ENCODE measurements around the gene TNFSF11.
A peak's percentile ranks its signal among the peaks of the same experiment; 100 is the strongest.

TNFSF11 gene, protein sequence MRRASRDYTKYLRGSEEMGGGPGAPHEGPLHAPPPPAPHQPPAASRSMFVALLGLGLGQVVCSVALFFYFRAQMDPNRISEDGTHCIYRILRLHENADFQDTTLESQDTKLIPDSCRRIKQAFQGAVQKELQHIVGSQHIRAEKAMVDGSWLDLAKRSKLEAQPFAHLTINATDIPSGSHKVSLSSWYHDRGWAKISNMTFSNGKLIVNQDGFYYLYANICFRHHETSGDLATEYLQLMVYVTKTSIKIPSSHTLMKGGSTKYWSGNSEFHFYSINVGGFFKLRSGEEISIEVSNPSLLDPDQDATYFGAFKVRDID

DNA sequence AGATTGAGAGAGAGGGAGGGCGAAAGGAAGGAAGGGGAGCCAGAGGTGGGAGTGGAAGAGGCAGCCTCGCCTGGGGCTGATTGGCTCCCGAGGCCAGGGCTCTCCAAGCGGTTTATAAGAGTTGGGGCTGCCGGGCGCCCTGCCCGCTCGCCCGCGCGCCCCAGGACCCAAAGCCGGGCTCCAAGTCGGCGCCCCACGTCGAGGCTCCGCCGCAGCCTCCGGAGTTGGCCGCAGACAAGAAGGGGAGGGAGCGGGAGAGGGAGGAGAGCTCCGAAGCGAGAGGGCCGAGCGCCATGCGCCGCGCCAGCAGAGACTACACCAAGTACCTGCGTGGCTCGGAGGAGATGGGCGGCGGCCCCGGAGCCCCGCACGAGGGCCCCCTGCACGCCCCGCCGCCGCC is at the start of gene TNFSF11:
Gene TNFSF11 (plus strand): TSS at position 142 of the 400 bp plus-strand sequence. CDS start 152 bp downstream, at position 294.
- Histone ChIP-seq H3K79me2 (ENCODE audit: control insufficient read depth, insufficient read depth, low read length, unreplicated experiment) (no peaks in the 10 kb centered on the region), H3K27ac (ENCODE audit: low read depth, low read length) (no peak within 1 kb of the TSS), H3K4me3 (ENCODE audit: low read depth, low read length) (peak within 1 kb of the TSS; percentile 74), H3K36me3 (ENCODE audit: insufficient read depth, low read length) (no peaks in the 10 kb centered on the region), H3K4me1 (ENCODE audit: control insufficient read depth, insufficient read depth, low read length, unreplicated experiment) (peaks cover 6% of the 10 kb centered on the region), H3K27me3 (ENCODE audit: insufficient read depth, low read length) (peaks cover 65% of the 10 kb centered on the region), H2AFZ (ENCODE audit: low read length, unreplicated experiment) (peak within 1 kb of the TSS; percentile 51)

- H3K36me3 ChIP-seq (ENCODE audit: insufficient read depth, low read length), result no peaks in the 10 kb centered on the region
- peak overlapping the region; percentile 13; the same call in 1 of the 2 replicates for H3K4me3 ChIP-seq (ENCODE audit: low read depth, low read length)
- no peak overlapping the region for H2AFZ ChIP-seq (ENCODE audit: low read length, unreplicated experiment)
- peak overlapping the region; percentile 63 for H3K27ac ChIP-seq (ENCODE audit: low read depth, low read length)
- no peaks in the 10 kb centered on the region for H3K27me3 ChIP-seq (ENCODE audit: insufficient read depth, low read length)
- H3K79me2 ChIP-seq (ENCODE audit: control insufficient read depth, insufficient read depth, low read length, unreplicated experiment), result no peaks in the 10 kb centered on the region
- peaks cover 13% of the 10 kb centered on the region for H3K4me1 ChIP-seq (ENCODE audit: control insufficient read depth, insufficient read depth, low read length, unreplicated experiment)
These were observed 49.4 kb upstream of the TNFSF11 start for GRCh38 chr13:42524487-42525034.

DNA sequence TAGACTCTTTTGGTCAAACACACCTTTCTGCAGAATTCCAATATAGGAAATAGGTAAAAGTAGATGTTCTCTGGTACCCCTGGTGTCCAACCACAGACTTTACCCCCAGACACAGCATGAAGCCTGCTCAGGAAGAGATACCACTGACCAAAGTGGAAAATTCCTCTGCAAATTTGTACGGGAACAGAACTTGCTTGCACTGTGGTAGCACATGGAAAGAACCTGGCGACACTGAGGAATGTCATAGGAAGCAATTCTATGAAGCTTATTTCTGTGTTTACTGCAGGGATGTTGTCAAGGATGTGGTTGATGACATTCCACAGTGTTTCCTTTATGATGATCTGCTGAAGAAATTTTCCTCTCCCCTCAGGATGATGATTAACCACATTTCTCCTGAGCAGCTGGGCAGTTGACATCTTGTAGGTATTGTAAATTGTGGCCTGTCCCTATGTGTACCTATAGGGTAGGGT is 48.9 kb upstream of the TNFSF11 start:
- Histone ChIP-seq H3K36me3 (ENCODE audit: insufficient read depth, low read length) (no peaks in the 10 kb centered on the region), H3K27me3 (ENCODE audit: insufficient read depth, low read length) (no peaks in the 10 kb centered on the region), H3K4me3 (ENCODE audit: low read depth, low read length) (peak overlapping the region; percentile 13; the same call in 1 of the 2 replicates), H3K27ac (ENCODE audit: low read depth, low read length) (peak overlapping the region; percentile 63), H2AFZ (ENCODE audit: low read length, unreplicated experiment) (no peak overlapping the region), H3K4me1 (ENCODE audit: control insufficient read depth, insufficient read depth, low read length, unreplicated experiment) (peaks cover 13% of the 10 kb centered on the region), H3K79me2 (ENCODE audit: control insufficient read depth, insufficient read depth, low read length, unreplicated experiment) (no peaks in the 10 kb centered on the region)

DNA sequence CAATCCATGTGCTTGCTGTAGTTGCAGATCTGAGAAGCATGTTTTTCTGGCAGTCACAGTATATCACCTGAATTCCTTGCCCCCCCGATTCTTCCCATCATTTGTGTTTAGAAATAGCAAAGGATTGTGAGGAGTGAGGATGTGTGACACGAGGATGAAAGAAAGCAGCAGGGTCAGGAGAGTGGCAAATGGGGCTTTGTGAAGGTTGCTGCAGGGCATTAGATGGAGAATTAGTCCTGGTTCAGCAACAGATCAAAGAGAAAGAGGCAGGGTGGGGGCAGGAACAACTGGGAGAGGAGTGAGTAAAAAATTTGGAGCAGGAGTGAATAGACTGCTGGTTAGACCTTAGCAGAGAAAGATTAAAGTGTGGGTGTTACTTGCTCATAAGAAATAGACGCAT is 47.7 kb upstream of the TNFSF11 start:
- no peak overlapping the region for H3K27ac ChIP-seq (ENCODE audit: low read depth, low read length)
- no peaks in the 10 kb centered on the region for H3K27me3 ChIP-seq (ENCODE audit: insufficient read depth, low read length)
- H3K79me2 ChIP-seq (ENCODE audit: control insufficient read depth, insufficient read depth, low read length, unreplicated experiment), result no peaks in the 10 kb centered on the region
- H2AFZ ChIP-seq (ENCODE audit: low read length, unreplicated experiment), result no peak overlapping the region
- H3K4me3 ChIP-seq (ENCODE audit: low read depth, low read length), result no peak overlapping the region
- peaks cover 13% of the 10 kb centered on the region for H3K4me1 ChIP-seq (ENCODE audit: control insufficient read depth, insufficient read depth, low read length, unreplicated experiment)
- H3K36me3 ChIP-seq (ENCODE audit: insufficient read depth, low read length), result no peaks in the 10 kb centered on the region

DNA sequence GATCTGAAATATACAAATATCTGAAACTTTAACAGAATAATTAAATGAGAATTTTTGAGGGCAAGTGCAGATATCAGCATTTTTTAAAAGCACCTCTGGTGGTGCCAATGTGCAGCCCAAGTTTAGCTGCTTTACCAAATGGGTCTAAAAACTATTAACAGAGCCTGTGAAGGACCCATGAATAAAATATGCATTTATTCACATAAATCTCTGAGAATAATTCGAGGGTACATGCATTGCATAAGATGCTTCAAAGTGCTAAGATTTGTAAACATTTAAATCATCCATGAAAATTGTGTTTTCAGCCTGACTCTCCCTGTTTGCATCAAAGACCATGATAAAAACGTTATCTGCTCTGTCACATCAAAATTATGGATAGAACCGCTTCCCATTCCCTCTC is 47.1 kb upstream of the TNFSF11 start:
- Histone ChIP-seq H3K4me1 (ENCODE audit: control insufficient read depth, insufficient read depth, low read length, unreplicated experiment) (peaks cover 13% of the 10 kb centered on the region), H3K27me3 (ENCODE audit: insufficient read depth, low read length) (no peaks in the 10 kb centered on the region), H3K27ac (ENCODE audit: low read depth, low read length) (no peak overlapping the region), H2AFZ (ENCODE audit: low read length, unreplicated experiment) (no peak overlapping the region), H3K4me3 (ENCODE audit: low read depth, low read length) (no peak overlapping the region), H3K79me2 (ENCODE audit: control insufficient read depth, insufficient read depth, low read length, unreplicated experiment) (no peaks in the 10 kb centered on the region), H3K36me3 (ENCODE audit: insufficient read depth, low read length) (no peaks in the 10 kb centered on the region)

- no peak overlapping the region for H2AFZ ChIP-seq (ENCODE audit: low read length, unreplicated experiment)
- no peaks in the 10 kb centered on the region for H3K27me3 ChIP-seq (ENCODE audit: insufficient read depth, low read length)
- no peaks in the 10 kb centered on the region for H3K36me3 ChIP-seq (ENCODE audit: insufficient read depth, low read length)
- H3K4me1 ChIP-seq (ENCODE audit: control insufficient read depth, insufficient read depth, low read length, unreplicated experiment), result no peaks in the 10 kb centered on the region
- H3K4me3 ChIP-seq (ENCODE audit: low read depth, low read length), result no peak overlapping the region
- no peak overlapping the region for H3K27ac ChIP-seq (ENCODE audit: low read depth, low read length)
- no peaks in the 10 kb centered on the region for H3K79me2 ChIP-seq (ENCODE audit: control insufficient read depth, insufficient read depth, low read length, unreplicated experiment)
These were observed 41.2 kb upstream of the TNFSF11 start for GRCh38 chr13:42532561-42533335.

- H3K4me1 ChIP-seq (ENCODE audit: control insufficient read depth, insufficient read depth, low read length, unreplicated experiment), result no peaks in the 10 kb centered on the region
- H3K79me2 ChIP-seq (ENCODE audit: control insufficient read depth, insufficient read depth, low read length, unreplicated experiment), result no peaks in the 10 kb centered on the region
- H3K27me3 ChIP-seq (ENCODE audit: insufficient read depth, low read length), result no peaks in the 10 kb centered on the region
- H3K27ac ChIP-seq (ENCODE audit: low read depth, low read length), result no peak overlapping the region
- H2AFZ ChIP-seq (ENCODE audit: low read length, unreplicated experiment), result no peak overlapping the region
- no peak overlapping the region for H3K4me3 ChIP-seq (ENCODE audit: low read depth, low read length)
- no peaks in the 10 kb centered on the region for H3K36me3 ChIP-seq (ENCODE audit: insufficient read depth, low read length)
These were observed 40.7 kb upstream of the TNFSF11 start for GRCh38 chr13:42533336-42533591.

DNA sequence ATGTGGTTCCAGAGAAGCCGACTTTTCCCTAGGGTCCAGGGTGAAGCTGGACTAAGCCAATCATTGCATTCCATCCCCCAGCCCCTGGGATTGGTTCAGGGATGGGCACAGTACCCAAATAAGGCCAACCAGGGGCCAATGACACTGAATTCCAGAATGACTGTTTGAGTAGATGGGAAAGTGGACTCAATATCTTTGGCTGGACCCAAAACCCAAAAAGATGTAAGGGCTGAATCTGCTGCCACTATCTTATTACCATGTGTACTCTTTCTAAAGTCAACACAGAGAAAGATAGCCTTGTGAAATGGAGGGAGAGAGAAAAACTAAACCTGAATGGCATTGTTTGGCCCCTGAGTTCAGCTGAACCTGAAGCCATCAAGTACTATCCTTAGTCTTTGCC is 39.2 kb upstream of the TNFSF11 start:
- Histone ChIP-seq H3K27me3 (ENCODE audit: insufficient read depth, low read length) (no peaks in the 10 kb centered on the region), H3K4me1 (ENCODE audit: control insufficient read depth, insufficient read depth, low read length, unreplicated experiment) (peaks cover 6% of the 10 kb centered on the region), H3K79me2 (ENCODE audit: control insufficient read depth, insufficient read depth, low read length, unreplicated experiment) (no peaks in the 10 kb centered on the region), H3K27ac (ENCODE audit: low read depth, low read length) (no peak overlapping the region), H3K36me3 (ENCODE audit: insufficient read depth, low read length) (no peaks in the 10 kb centered on the region), H3K4me3 (ENCODE audit: low read depth, low read length) (no peak overlapping the region), H2AFZ (ENCODE audit: low read length, unreplicated experiment) (no peak overlapping the region)

DNA sequence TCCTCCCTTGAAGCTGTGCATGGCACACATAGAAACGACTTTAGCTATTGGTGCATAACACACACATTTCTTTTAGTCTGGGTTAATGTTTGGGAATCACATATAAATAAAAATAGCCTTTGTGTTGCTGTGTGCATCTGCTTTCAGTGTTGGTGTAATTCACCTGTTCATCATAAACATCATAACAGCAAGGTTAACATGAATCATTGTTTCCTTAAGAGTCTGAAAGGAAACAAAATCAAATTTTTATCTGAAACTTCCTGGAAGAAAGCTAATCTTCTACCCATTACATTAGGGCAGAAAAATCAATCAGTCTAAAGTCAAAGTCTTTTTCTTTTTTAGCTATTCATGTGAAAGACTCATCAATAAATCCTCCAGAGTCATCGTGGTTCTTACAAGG is 35.0 kb upstream of the TNFSF11 start:
- no peak overlapping the region for H2AFZ ChIP-seq (ENCODE audit: low read length, unreplicated experiment)
- no peaks in the 10 kb centered on the region for H3K27me3 ChIP-seq (ENCODE audit: insufficient read depth, low read length)
- no peak overlapping the region for H3K27ac ChIP-seq (ENCODE audit: low read depth, low read length)
- H3K4me1 ChIP-seq (ENCODE audit: control insufficient read depth, insufficient read depth, low read length, unreplicated experiment), result peaks cover 7% of the 10 kb centered on the region
- H3K36me3 ChIP-seq (ENCODE audit: insufficient read depth, low read length), result no peaks in the 10 kb centered on the region
- no peaks in the 10 kb centered on the region for H3K79me2 ChIP-seq (ENCODE audit: control insufficient read depth, insufficient read depth, low read length, unreplicated experiment)
- H3K4me3 ChIP-seq (ENCODE audit: low read depth, low read length), result no peak overlapping the region

- Histone ChIP-seq H3K27me3 (ENCODE audit: insufficient read depth, low read length) (no peaks in the 10 kb centered on the region), H3K36me3 (ENCODE audit: insufficient read depth, low read length) (no peaks in the 10 kb centered on the region), H3K27ac (ENCODE audit: low read depth, low read length) (no peak overlapping the region), H3K4me1 (ENCODE audit: control insufficient read depth, insufficient read depth, low read length, unreplicated experiment) (peaks cover 13% of the 10 kb centered on the region), H3K79me2 (ENCODE audit: control insufficient read depth, insufficient read depth, low read length, unreplicated experiment) (no peaks in the 10 kb centered on the region), H3K4me3 (ENCODE audit: low read depth, low read length) (no peak overlapping the region), H2AFZ (ENCODE audit: low read length, unreplicated experiment) (no peak overlapping the region)
These were observed 34.3 kb upstream of the TNFSF11 start for GRCh38 chr13:42539670-42540069.

Measured in ACC112 (cell line).